ENCODE data around the gene CMBL. TPM values are rescaled to one million over a fixed set of nuclear protein-coding genes. Genes with fewer than 3 reads are reported as not detected.

The CMBL gene
- total and polyA plus RNA-seq, 2 of the 13 experiments (the other 11 are each of a cell fraction or from before 2014, with no cell fraction given) = 11.5 to 17.0 TPM

GRCh38 chr5:10354048-10354872 is 46.6 kb upstream of the CMBL start:
- ChIA-PET CTCF (ENCODE audit: low intra/inter-chr PET ratio, low total read pairs) (interaction anchor here (1.6 kb wide), 1 partner anchor 70 kb away, joined by 3 read pairs; no protein-coding TSS in a partner anchor), POLR2A (interaction anchor here (0.6 to 1.9 kb wide), 18 partner anchors 8 to 274 kb away, joined by 3 to 14 read pairs (median 6); partner anchors contain the start of genes ATPSCKMT and CCT5)
- Histone ChIP-seq H3K36me3 (replicated peaks in 1 of 2; ENCODE audit: control insufficient read depth in 1 of 2, insufficient read depth in 2 of 2, low read length in 2 of 2) (no peaks in the 10 kb centered on the region), H3K9me3 (ENCODE audit: low read length) (no peaks in the 10 kb centered on the region), H3K27me3 (ENCODE audit: control insufficient read depth in 1 of 2, insufficient read depth in 2 of 2, low read length in 2 of 2) (no peaks in the 10 kb centered on the region; a peak in 1 of 5 replicates), H3K4me3 (replicated peaks in 1 of 3; ENCODE audit: insufficient read depth in 1 of 3, low read depth in 2 of 3, low read length in 3 of 3) (peak overlapping the region; percentile 88 to 92 (median 92)), H4K20me1 (ENCODE audit: insufficient read depth, low read length) (peaks cover 40% of the 10 kb centered on the region), H3K27ac (ENCODE audit: extremely low read length, insufficient read depth, low read length) (peak overlapping the region; percentile 98), H3K9ac (ENCODE audit: insufficient read depth, low read depth, low read length) (peak overlapping the region; percentile 93), H2AFZ (ENCODE audit: low read length) (no peak overlapping the region), H3K79me2 (ENCODE audit: insufficient read depth, low read length) (peaks cover 56% of the 10 kb centered on the region), H3K4me2 (ENCODE audit: low read depth, low read length) (peak overlapping the region; percentile 95), H3K4me1 (ENCODE audit: insufficient read depth, low read length) (peaks cover 43% of the 10 kb centered on the region)
- no peak for FAIRE-seq
- under 1% methylated on average over 23 of the region's 54 CpGs for WGBS (ENCODE audit: low lambda C conversion rate)
- DNase-seq (ENCODE audit: low spot score) = peak; percentile 53
- intact Hi-C loops (cut with micrococcal nuclease; ENCODE audit: unreplicated experiment) (no loop called here), in situ Hi-C loops (cut with HindIII; ENCODE audit: extremely low pct_ligation_motif_present, low pct_unique_long_range_greater_than_20kb) (no loop called here)
- TSS peak; percentile 59 for BruUV-seq (replicated peaks)
- ATAC-seq = peak; percentile 59
- TF ChIP-seq TGIF2 (CRISPR knock-in tag; IDR thresholded peaks at IDR 0.05) (0 out of 2 replicates have a peak, but pooled peaks have one; percentile 23), ZNF138 (CRISPR knock-in tag; IDR thresholded peaks at IDR 0.05; ENCODE audit: low read depth) (0 out of 2 replicates have a peak, but pooled peaks have one; percentile 46), FOXK2 (IDR thresholded peaks at IDR 0.05) (no peak), ZNF777 (CRISPR knock-in tag; IDR thresholded peaks at IDR 0.05) (peak; percentile 33; the same call in 1 of the 2 replicates), ZNF101 (CRISPR knock-in tag; IDR thresholded peaks at IDR 0.05; ENCODE audit: borderline replicate concordance, low read depth) (no peak), RERE (CRISPR knock-in tag; IDR thresholded peaks at IDR 0.05; ENCODE audit: low read depth) (0 out of 2 replicates have a peak, but pooled peaks have one; percentile 7), CAMTA2 (CRISPR knock-in tag; IDR thresholded peaks at IDR 0.05; ENCODE audit: borderline replicate concordance) (no peak), SMAD3 (CRISPR knock-in tag; IDR thresholded peaks at IDR 0.05) (0 out of 2 replicates have a peak, but pooled peaks have one; percentile 2), MAFK (conservative IDR thresholded peaks at IDR 0.05 in 1 of 2, IDR thresholded peaks at IDR 0.05 in 1 of 2; ENCODE audit: low read length in 2 of 2) (no peak), HES4 (CRISPR knock-in tag; IDR thresholded peaks at IDR 0.05; ENCODE audit: borderline replicate concordance) (0 out of 2 replicates have a peak, but pooled peaks have one; percentile 55), NBN (conservative IDR thresholded peaks at IDR 0.05) (no peak), DR1 (CRISPR knock-in tag; IDR thresholded peaks at IDR 0.05) (no peak), GABPA (IDR thresholded peaks at IDR 0.05; ENCODE audit: low read depth, low read length) (peak; percentile 39), GABPA (CRISPR knock-in tag; IDR thresholded peaks at IDR 0.05; ENCODE audit: low read depth) (no peak)
- TF ChIP-seq, protein P1, sequence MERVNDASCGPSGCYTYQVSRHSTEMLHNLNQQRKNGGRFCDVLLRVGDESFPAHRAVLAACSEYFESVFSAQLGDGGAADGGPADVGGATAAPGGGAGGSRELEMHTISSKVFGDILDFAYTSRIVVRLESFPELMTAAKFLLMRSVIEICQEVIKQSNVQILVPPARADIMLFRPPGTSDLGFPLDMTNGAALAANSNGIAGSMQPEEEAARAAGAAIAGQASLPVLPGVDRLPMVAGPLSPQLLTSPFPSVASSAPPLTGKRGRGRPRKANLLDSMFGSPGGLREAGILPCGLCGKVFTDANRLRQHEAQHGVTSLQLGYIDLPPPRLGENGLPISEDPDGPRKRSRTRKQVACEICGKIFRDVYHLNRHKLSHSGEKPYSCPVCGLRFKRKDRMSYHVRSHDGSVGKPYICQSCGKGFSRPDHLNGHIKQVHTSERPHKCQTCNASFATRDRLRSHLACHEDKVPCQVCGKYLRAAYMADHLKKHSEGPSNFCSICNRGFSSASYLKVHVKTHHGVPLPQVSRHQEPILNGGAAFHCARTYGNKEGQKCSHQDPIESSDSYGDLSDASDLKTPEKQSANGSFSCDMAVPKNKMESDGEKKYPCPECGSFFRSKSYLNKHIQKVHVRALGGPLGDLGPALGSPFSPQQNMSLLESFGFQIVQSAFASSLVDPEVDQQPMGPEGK (CRISPR knock-in tag; IDR thresholded peaks at IDR 0.05) = peak; percentile 47; the same call in 1 of the 2 replicates
- TF ChIP-seq, protein P2, sequence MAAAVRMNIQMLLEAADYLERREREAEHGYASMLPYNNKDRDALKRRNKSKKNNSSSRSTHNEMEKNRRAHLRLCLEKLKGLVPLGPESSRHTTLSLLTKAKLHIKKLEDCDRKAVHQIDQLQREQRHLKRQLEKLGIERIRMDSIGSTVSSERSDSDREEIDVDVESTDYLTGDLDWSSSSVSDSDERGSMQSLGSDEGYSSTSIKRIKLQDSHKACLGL (CRISPR knock-in tag; IDR thresholded peaks at IDR 0.05) = 0 out of 2 replicates have a peak, but pooled peaks have one; percentile 7

All from HepG2 (cell line).